GM08714 (cell line): Measurements from ENCODE around the gene SSBP4.
"Not testable (repeated sequence)": the region's sequence is repeated elsewhere in the genome, so short reads cannot be mapped to it uniquely, and the experiment has no call there.

Source experiments
- H3K4me3 ChIP-seq: fragments of 200-500 bp; sonication (Bioruptor generic); 2 replicates; pipeline ENCODE4 v1.5.1; 2014; ENCODE audit warnings: mild to moderate bottlenecking, low read length, inconsistent platforms
- ZNF274 ChIP-seq: IDR thresholded peaks from 2 replicates; pipeline ENCODE4 v1.6.1; 2012; ENCODE audit warnings: mild to moderate bottlenecking, low read depth, low read length

The SSBP4 gene

GRCh38 chr19:18419195-18419698 lies at the start of gene SSBP4:
Gene SSBP4 (plus strand): TSS chr19:18419398. CDS start chr19:18419649, 251 bp downstream.
- no peak for TF ChIP-seq ZNF274
- H3K4me3 ChIP-seq, result peak within 1 kb of the TSS; percentile 68

GRCh38 chr19:18373407-18373891 lies 45.7 kb upstream of the SSBP4 start:
- TF ChIP-seq ZNF274, result no peak

GRCh38 chr19:18373892-18374629 lies 45.1 kb upstream of the SSBP4 start:
- peak overlapping the region; percentile 18; the same call in 1 of the 2 replicates for H3K4me3 ChIP-seq

More at GRCh38 chr19:18373407-18373891, 45.7 kb upstream of the SSBP4 start:
- H3K4me3 ChIP-seq, result no peak overlapping the region; the same call in 1 of the 2 replicates

GRCh38 chr19:18377026-18377425 lies 42.2 kb upstream of the SSBP4 start:
- no peak for TF ChIP-seq ZNF274
- H3K4me3 ChIP-seq, result no peak overlapping the region

More at GRCh38 chr19:18373892-18374629, 45.1 kb upstream of the SSBP4 start:
- no peak for TF ChIP-seq ZNF274

- H3K4me3 ChIP-seq, result no peak overlapping the region
- no peak for TF ChIP-seq ZNF274
Observed at GRCh38 chr19:18379803-18380747, 39.1 kb upstream of the SSBP4 start.

GRCh38 chr19:18380843-18381242 lies 38.4 kb upstream of the SSBP4 start:
- no peak for TF ChIP-seq ZNF274
- no peak overlapping the region for H3K4me3 ChIP-seq

- not testable (repeated sequence) for H3K4me3 ChIP-seq
Observed at GRCh38 chr19:18383622-18384021, 35.6 kb upstream of the SSBP4 start.

GRCh38 chr19:18384775-18385174 lies 34.4 kb upstream of the SSBP4 start:
- no peak overlapping the region for H3K4me3 ChIP-seq
- TF ChIP-seq ZNF274, result no peak

GRCh38 chr19:18385359-18385674 lies 33.9 kb upstream of the SSBP4 start:
- no peak overlapping the region for H3K4me3 ChIP-seq
- no peak for TF ChIP-seq ZNF274

- H3K4me3 ChIP-seq, result peak within 1 kb of the TSS; percentile 15; the same call in 1 of the 2 replicates
- TF ChIP-seq ZNF274, result no peak
Observed at GRCh38 chr19:18385675-18386542, 33.3 kb upstream of the SSBP4 start, which contains the start of gene GDF15. Gene GDF15 (plus strand): TSS chr19:18386158. CDS start chr19:18386190, 32 bp downstream.

GRCh38 chr19:18386543-18387271 lies 32.5 kb upstream of the SSBP4 start:
- H3K4me3 ChIP-seq, result peak overlapping the region; percentile 15; the same call in 1 of the 2 replicates
- no peak for TF ChIP-seq ZNF274

GRCh38 chr19:18388100-18388959 lies 30.9 kb upstream of the SSBP4 start:
- H3K4me3 ChIP-seq, result peak overlapping the region; percentile 42; the same call in 1 of the 2 replicates
- TF ChIP-seq ZNF274, result no peak
